Neural progenitor cell (in vitro differentiated cells): Measurements from ENCODE around the gene RPSA. TPM values are rescaled to one million over a fixed set of nuclear protein-coding genes. Genes with fewer than 3 reads are reported as not detected.

Experiments
- DNase-seq: peaks from one replicate; pipeline ENCODE4 v3.0.0-alpha.2; 2016; ENCODE audit warnings: low spot score
- H2AFZ ChIP-seq: fragments of 200-600 bp; sonication (generic); replicated peaks from 2 replicates; pipeline ENCODE4 v1.6.1; 2016; ENCODE audit warnings: antibody characterized with exemption
- H3F3A ChIP-seq: fragments of 200-600 bp; sonication (generic); 2 replicates; pipeline ENCODE4 v1.6.1; 2016; ENCODE audit warnings: antibody characterized with exemption, low read depth
- H3K27ac ChIP-seq: fragments of 200-600 bp; sonication (generic); 2 replicates; pipeline ENCODE4 v1.5.1; 2016; ENCODE audit warnings: mild to moderate bottlenecking
- H3K27me3 ChIP-seq: fragments of 200-600 bp; sonication (generic); 2 replicates; pipeline ENCODE4 v1.6.1; 2016; ENCODE audit warnings: mild to moderate bottlenecking, moderate library complexity
- H3K36me3 ChIP-seq: fragments of 200-600 bp; sonication (generic); 2 replicates; pipeline ENCODE4 v1.5.1; 2016
- H3K4me1 ChIP-seq: fragments of 200-600 bp; sonication (generic); 2 replicates; pipeline ENCODE4 v1.6.1; 2016; ENCODE audit warnings: mixed run types
- H3K4me2 ChIP-seq: fragments of 200-600 bp; sonication (generic); 2 replicates; pipeline ENCODE4 v1.6.1; 2016
- H3K4me3 ChIP-seq: fragments of 200-600 bp; sonication (generic); 2 replicates; pipeline ENCODE4 v1.5.1; 2016
- H3K79me2 ChIP-seq: fragments of 200-600 bp; sonication (generic); 2 replicates; pipeline ENCODE4 v1.6.1; 2016; ENCODE audit warnings: low read depth
- H3K9ac ChIP-seq: fragments of 200-600 bp; sonication (generic); 2 replicates; pipeline ENCODE4 v1.6.1; 2016
- H3K9me3 ChIP-seq: fragments of 200-600 bp; sonication (generic); 2 replicates; pipeline ENCODE4 v1.5.1; 2016; ENCODE audit warnings: low read depth
- H4K20me1 ChIP-seq: fragments of 200-600 bp; sonication (generic); 2 replicates; pipeline ENCODE4 v1.6.1; 2016; ENCODE audit warnings: low read depth
- H3K27ac Mint-ChIP-seq: 3 replicates; pipeline ENCODE4 v1.8.0; 2021; ENCODE audit warnings: mixed read lengths
- H3K27me3 Mint-ChIP-seq: 2 replicates; pipeline ENCODE4 v1.8.0; 2022; ENCODE audit warnings: low read depth, mild to moderate bottlenecking, inconsistent platforms, moderate library complexity, mixed read lengths; ENCODE audit not compliant: insufficient read depth
- H3K36me3 Mint-ChIP-seq: 3 replicates; pipeline ENCODE4 v1.8.0; 2021; ENCODE audit warnings: mixed read lengths
- H3K4me1 Mint-ChIP-seq: 3 replicates; pipeline ENCODE4 v1.8.0; 2021; ENCODE audit warnings: mixed read lengths
- H3K4me3 Mint-ChIP-seq: 3 replicates; pipeline ENCODE4 v1.8.0; 2021; ENCODE audit warnings: mild to moderate bottlenecking, moderate library complexity, mixed read lengths
- H3K9me3 Mint-ChIP-seq: 3 replicates; pipeline ENCODE4 v1.8.0; 2020; ENCODE audit warnings: mixed read lengths
- CTCF ChIP-seq: fragments of 200-600 bp; sonication (generic); IDR thresholded peaks from 2 replicates; pipeline ENCODE4 v1.5.1; 2017; ENCODE audit warnings: antibody characterized with exemption, mild to moderate bottlenecking
- EZH2 ChIP-seq: fragments of 200-600 bp; sonication (generic); IDR thresholded peaks from 2 replicates; pipeline ENCODE4 v1.6.1; 2017; ENCODE audit warnings: antibody characterized with exemption, mild to moderate bottlenecking, moderate library complexity
- EZH2phosphoT487 ChIP-seq: fragments of 200-600 bp; sonication (generic); IDR thresholded peaks from 2 replicates; pipeline ENCODE4 v1.6.1; 2017; ENCODE audit warnings: antibody characterized with exemption
- total RNA-seq: library from RNA; depleted of rRNA; stranded (reverse); fragments of >200 nt; gene quantifications from 2 replicates; pipeline ENCODE4 v1.2.3, GENCODE V29; 2015; ENCODE audit warnings: low replicate concordance

Gene RPSA
- total RNA-seq, 1 donor from 2014 or later, result 2,504 TPM

DNA sequence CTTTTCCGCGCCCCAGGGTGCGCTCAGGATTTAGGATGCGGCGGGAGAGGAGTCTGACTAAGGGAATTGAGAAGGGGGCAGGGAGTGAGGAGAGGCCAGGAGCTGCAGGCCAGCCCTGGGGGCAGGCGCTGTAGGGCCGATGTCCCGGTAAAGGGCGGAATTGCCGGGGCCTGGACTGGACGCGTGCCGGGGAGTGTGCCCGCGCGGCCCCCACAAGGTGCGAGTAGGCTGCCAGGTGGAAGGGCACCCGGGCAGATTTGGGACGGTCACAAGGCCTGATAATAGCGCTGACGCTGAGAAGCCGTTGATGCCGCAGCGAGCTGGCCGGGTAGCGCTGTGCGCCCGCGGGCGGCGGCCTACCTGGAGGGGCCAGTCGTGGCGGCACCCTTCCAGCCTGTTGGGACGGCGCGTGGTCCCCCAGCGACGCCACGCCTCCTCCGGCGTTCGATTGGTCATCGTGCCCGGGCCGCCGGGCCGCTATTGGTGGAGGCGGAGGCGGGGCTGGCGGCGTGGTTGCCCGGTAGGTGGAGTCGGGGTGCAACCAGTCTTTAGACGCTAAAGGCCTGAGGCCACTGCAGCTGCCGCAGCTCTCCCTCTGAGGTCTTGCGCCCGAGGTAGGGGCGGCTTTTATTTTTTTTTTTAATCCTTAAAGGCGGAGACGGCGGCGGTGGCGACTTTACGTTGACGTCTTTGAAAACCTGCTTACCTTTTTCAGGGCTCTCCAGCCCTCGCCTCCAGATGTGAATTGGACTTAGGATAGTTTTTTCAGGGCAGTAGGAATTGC, 22.4 kb upstream of the RPSA start:
- H3K4me3 ChIP-seq, result peak overlapping the region; percentile 83
- H4K20me1 ChIP-seq, result peaks cover 47% of the 10 kb centered on the region
- no peaks in the 10 kb centered on the region for H3K36me3 Mint-ChIP-seq
- peak overlapping the region; percentile 99 for H3K4me3 Mint-ChIP-seq
- H2AFZ ChIP-seq, result peak overlapping the region; percentile 92
- H3K27me3 Mint-ChIP-seq, result peaks cover 4% of the 10 kb centered on the region
- peaks cover 8% of the 10 kb centered on the region for H3F3A ChIP-seq
- peaks cover 53% of the 10 kb centered on the region for H3K79me2 ChIP-seq
- DNase-seq, result peak; percentile 99
- no peaks in the 10 kb centered on the region for H3K27me3 ChIP-seq
- H3K4me1 Mint-ChIP-seq, result peaks cover 14% of the 10 kb centered on the region
- peak overlapping the region; percentile 78 for H3K27ac Mint-ChIP-seq
- peak overlapping the region; percentile 68 for H3K9ac ChIP-seq
- no peaks in the 10 kb centered on the region for H3K9me3 Mint-ChIP-seq
- no peaks in the 10 kb centered on the region for H3K4me1 ChIP-seq
- no peaks in the 10 kb centered on the region for H3K36me3 ChIP-seq
- peak overlapping the region; percentile 84 for H3K4me2 ChIP-seq
- peak overlapping the region; percentile 80 for H3K27ac ChIP-seq
- TF ChIP-seq EZH2 (peak; percentile 28), CTCF (peak; percentile 9), EZH2phosphoT487 (no peak)
- H3K9me3 ChIP-seq, result no peaks in the 10 kb centered on the region

DNA sequence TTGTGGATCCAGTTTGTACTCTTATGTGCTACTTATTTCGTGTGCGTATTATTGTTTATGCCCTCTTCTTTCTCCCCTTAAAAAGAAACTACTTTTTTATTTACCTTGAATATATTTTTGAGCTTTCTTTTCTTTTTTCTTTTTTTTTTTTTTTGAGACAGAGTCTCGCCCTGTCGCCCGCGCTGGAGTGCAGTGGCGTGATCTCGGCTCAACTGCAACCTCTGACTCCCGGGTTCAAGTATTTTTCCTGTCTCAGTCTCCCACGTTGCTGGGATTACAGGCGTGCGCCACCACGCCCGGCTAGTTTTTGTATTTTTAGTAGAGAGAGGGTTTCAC, 21.9 kb upstream of the RPSA start:
- Mint-ChIP-seq H3K27ac (no peak overlapping the region), H3K36me3 (peaks cover 3% of the 10 kb centered on the region), H3K4me3 (peak overlapping the region; percentile 99), H3K27me3 (peaks cover 7% of the 10 kb centered on the region), H3K4me1 (peaks cover 14% of the 10 kb centered on the region), H3K9me3 (no peaks in the 10 kb centered on the region)
- peak overlapping the region; percentile 83 for H3K4me3 ChIP-seq
- H4K20me1 ChIP-seq, result peaks cover 49% of the 10 kb centered on the region
- TF ChIP-seq CTCF, result no peak
- no peak for TF ChIP-seq EZH2phosphoT487
- TF ChIP-seq EZH2, result no peak
- H3K27ac ChIP-seq, result no peak overlapping the region
- no peak for DNase-seq
- H3K36me3 ChIP-seq, result no peaks in the 10 kb centered on the region
- H3K79me2 ChIP-seq, result peaks cover 59% of the 10 kb centered on the region
- H3K4me1 ChIP-seq, result no peaks in the 10 kb centered on the region
- H3K9me3 ChIP-seq, result no peaks in the 10 kb centered on the region
- H2AFZ ChIP-seq, result no peak overlapping the region
- H3K9ac ChIP-seq, result no peak overlapping the region
- H3F3A ChIP-seq, result peaks cover 8% of the 10 kb centered on the region
- peak overlapping the region; percentile 70 for H3K4me2 ChIP-seq
- no peaks in the 10 kb centered on the region for H3K27me3 ChIP-seq

DNA sequence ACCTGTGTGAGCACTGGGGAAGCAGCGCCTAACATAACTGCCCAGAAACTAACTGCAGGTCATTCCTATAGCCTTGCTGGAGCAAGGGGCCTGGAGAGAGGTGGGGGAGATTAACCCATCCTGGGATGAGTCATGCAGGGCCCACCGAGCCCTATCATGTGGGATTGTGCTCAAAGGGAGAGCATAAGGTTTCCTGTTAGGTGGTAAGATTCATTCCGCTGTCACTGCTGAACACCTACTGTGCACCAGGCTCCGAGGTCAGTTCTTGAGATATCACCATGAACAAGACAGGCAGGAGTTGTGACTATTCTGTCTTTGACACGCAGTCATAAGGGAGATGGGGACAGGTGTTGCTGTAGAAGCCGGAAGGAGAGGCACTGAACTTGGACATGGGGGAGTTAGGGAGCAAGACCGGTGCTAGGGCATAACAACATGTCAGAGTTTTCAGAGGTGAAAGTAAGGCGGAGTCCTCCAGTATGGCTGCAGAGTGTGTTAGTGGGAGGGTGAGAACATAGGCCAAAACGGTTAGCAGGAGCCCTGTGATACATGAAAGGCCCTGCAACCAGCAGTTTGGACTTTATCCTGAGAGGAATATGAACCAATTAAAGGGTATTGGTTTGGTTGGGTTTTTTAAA, 20.9 kb upstream of the RPSA start:
- no peak overlapping the region for H3K4me3 ChIP-seq
- H3K4me1 ChIP-seq, result no peaks in the 10 kb centered on the region
- peaks cover 49% of the 10 kb centered on the region for H4K20me1 ChIP-seq
- no peak overlapping the region for H3K27ac ChIP-seq
- H3K9ac ChIP-seq, result no peak overlapping the region
- no peaks in the 10 kb centered on the region for H3K36me3 ChIP-seq
- Mint-ChIP-seq H3K27ac (no peak overlapping the region), H3K9me3 (no peaks in the 10 kb centered on the region), H3K27me3 (peaks cover 2% of the 10 kb centered on the region), H3K4me3 (peak overlapping the region; percentile 99), H3K4me1 (peaks cover 14% of the 10 kb centered on the region), H3K36me3 (peaks cover 5% of the 10 kb centered on the region)
- peaks cover 8% of the 10 kb centered on the region for H3F3A ChIP-seq
- no peak for DNase-seq
- no peak for TF ChIP-seq EZH2phosphoT487
- TF ChIP-seq EZH2, result no peak
- no peak for TF ChIP-seq CTCF
- H3K27me3 ChIP-seq, result no peaks in the 10 kb centered on the region
- H3K9me3 ChIP-seq, result no peaks in the 10 kb centered on the region
- no peak overlapping the region for H2AFZ ChIP-seq
- H3K79me2 ChIP-seq, result peaks cover 68% of the 10 kb centered on the region
- no peak overlapping the region for H3K4me2 ChIP-seq
